GM10266 (cell line): ENCODE results near the gene IL22RA1.

ENCODE experiments used
- DNase-seq: peaks from one replicate; pipeline ENCODE4 v3.0.0; 2012; ENCODE audit errors: extremely low spot score
- TF ChIP-seq, protein P1 (sequence below): IDR thresholded peaks from 2 replicates; pipeline ENCODE4 v1.5.1; 2012; ENCODE audit warnings: mild to moderate bottlenecking, low read depth; ENCODE audit not compliant: control insufficient read depth, insufficient read depth; ENCODE audit errors: missing control alignments

IL22RA1 gene

GRCh38 chr1:24177161-24177560, 34.2 kb upstream of the IL22RA1 start:
- no peak for DNase-seq
- TF ChIP-seq, protein P1, sequence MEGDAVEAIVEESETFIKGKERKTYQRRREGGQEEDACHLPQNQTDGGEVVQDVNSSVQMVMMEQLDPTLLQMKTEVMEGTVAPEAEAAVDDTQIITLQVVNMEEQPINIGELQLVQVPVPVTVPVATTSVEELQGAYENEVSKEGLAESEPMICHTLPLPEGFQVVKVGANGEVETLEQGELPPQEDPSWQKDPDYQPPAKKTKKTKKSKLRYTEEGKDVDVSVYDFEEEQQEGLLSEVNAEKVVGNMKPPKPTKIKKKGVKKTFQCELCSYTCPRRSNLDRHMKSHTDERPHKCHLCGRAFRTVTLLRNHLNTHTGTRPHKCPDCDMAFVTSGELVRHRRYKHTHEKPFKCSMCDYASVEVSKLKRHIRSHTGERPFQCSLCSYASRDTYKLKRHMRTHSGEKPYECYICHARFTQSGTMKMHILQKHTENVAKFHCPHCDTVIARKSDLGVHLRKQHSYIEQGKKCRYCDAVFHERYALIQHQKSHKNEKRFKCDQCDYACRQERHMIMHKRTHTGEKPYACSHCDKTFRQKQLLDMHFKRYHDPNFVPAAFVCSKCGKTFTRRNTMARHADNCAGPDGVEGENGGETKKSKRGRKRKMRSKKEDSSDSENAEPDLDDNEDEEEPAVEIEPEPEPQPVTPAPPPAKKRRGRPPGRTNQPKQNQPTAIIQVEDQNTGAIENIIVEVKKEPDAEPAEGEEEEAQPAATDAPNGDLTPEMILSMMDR, result no peak

GRCh38 chr1:24175033-24175755, 32.3 kb upstream of the IL22RA1 start:
- TF ChIP-seq, protein P1, result no peak
- DNase-seq, result no peak

DNA sequence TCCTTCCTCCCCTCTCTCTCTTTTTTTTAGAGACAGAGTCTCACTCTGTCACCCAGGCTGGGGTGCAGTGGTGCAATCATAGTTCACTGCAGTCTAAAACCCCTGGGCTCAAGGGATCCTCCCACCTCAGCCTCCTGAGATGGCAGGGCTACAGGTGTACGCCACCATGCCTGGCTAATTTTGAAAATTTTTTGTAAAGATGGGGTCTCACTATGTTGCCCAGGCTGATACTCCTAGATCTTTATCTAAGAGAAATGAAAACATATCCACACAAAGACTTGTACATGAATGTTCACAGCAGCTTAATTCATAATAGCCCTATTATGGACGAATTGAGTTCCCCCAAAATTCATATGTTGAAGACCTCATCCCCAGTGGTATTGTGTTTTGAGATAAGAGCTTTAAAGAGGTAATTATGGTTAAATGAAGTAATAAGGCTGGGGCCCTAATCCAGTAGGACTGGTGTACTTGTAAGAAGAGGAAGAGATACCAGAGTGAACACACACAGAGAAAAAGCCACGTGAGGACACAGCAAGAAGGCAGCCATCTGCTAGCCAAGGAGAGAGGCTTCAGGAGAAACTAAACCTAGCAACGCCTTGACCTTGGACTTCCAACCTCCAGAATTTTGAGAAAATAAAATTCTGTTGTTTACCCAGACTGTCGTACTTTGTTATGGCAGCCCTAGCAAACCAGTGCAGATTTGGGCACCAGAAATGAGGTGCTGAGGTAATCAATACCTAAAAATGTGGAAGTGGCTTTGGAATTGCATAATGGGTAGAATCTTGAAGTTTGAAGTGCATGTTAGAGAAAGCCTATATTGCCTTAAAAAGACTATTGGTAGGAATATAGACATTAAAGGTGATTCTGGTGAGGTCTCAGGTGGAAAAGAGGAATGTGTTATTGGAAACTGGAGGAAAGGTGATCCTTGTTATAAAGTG, 31.0 kb upstream of the IL22RA1 start:
- TF ChIP-seq, protein P1, result no peak
- DNase-seq, result no peak

- TF ChIP-seq, protein P1, result no peak
Observed at GRCh38 chr1:24172598-24172997, 29.7 kb upstream of the IL22RA1 start.

DNA sequence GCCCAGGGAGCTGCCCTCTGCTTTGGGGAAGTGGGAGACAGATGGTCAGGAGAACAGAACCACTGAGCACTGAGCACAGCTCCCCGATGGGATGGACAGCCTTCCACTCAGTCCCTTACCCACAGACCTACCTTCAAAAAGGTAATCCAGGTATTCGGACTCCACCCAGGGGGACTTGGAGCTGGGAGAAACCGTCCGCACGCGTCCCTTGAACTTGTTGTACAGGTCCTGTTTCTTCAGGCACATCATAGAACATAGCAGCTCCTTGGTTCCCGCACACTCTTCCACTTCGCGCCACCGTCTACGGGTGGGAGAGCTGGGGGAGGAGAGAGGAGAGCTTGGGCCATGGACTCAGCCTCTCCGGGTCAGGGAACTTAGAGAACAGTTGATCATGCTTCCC, 26.3 kb upstream of the IL22RA1 start:
- TF ChIP-seq, protein P1, result no peak
- no peak for DNase-seq

More at GRCh38 chr1:24172598-24172997, 29.7 kb upstream of the IL22RA1 start:
- no peak for DNase-seq

- TF ChIP-seq, protein P1, result no peak
- DNase-seq, result no peak
Observed at GRCh38 chr1:24168245-24168644, 25.3 kb upstream of the IL22RA1 start.
